Astrocyte of the hippocampus (primary cell): ENCODE results near the gene BRF1.

Experiments used
- DNase-seq: peaks from one replicate; pipeline ENCODE4 v3.0.0; 2011; ENCODE audit warnings: low read depth, low spot score

The BRF1 gene

DNA sequence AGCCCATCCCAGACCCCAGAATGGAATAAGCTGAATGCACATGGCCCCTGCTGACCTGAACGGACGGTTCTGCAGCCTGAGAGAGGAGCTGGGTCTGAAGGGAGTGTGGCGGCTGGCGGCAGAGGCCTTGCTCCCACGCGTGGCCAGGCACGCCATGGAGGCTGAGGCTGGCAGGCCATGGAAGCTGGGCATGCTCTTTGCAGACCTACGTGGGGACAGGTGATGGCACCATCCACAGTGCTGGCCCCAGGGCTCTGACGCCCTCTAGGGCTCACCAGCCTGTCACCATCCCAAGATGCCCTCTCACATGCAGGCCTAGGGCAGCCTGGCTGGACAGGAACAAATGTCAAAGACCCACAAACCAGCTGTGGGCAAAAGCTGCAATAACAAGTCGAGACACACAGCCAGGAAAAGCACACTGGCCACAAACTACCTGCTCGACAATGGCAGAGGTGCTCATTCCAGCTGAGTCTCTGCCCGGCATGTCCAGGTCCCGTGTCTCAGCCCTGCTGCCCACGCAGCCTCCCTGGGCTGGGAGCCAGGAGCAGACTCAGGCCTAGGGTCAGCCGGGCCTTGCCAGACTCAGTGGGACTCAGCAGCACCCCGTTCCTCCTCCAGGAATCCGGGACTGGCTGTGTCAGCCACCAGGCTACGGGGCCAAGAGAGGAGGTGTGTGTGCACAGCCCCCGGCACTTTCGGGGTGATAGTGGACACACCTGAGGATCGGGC is 32.8 kb downstream of the BRF1 start:
- DNase-seq: no peak

DNA sequence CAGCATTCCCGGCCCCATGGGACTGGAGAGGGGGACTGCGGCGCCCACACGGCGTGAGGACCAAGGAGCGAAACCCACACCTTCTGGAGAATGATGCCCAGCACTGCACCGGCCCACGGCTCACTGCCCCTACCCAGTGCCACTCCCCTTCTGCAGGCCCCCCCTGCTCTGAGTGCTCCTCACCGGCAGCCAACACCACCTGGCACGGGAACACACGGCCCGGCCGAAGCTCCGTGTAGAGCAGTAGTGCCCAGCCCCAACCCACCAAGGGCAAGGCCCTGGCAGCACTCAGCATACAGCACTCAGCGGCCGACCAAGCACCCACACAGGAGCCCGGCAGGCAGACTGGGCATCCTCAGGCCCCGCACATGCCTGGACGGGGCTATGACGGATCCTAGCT is 39.0 kb downstream of the BRF1 start:
- DNase-seq: no peak

DNA sequence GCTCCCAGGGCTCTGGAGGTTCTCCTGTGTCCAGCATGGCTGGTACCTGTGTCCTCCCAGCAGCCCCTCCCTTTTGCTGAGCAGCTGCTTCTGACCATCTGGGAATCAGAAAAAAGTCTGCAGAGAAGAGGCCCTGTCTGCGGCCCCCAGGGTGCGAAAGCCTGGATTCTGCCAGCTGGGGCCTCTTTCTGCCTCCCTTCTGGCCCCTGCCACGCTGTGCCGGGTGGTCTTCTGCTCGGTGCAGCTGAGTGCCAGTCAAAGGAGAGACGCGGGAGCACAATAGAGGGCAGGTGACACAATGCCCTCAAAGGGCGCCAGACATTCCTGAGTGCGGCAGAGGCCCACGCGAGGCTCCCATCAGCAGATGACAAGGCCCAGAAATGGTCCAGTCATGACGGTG is 39.8 kb downstream of the BRF1 start:
- DNase-seq: no peak

DNA sequence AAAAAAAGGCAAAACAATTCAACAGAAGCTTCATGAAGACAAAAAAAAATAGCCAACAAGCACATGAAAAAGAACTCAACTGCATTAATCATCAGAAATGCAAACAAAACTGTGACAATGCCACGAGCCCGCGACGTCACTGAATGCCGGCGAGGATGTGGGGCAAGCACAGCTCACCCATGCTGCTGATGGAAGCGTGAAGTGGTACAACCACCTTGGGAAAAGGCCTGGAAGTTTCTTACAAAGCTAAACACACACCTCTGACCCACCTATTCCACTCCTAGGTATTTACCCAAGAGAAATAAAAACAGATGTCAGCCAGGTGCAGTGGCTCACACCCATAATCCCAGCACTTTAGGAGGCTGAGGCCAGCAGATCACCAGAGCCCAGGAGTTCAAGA is 42.0 kb downstream of the BRF1 start:
- peak; percentile 49 for DNase-seq

DNA sequence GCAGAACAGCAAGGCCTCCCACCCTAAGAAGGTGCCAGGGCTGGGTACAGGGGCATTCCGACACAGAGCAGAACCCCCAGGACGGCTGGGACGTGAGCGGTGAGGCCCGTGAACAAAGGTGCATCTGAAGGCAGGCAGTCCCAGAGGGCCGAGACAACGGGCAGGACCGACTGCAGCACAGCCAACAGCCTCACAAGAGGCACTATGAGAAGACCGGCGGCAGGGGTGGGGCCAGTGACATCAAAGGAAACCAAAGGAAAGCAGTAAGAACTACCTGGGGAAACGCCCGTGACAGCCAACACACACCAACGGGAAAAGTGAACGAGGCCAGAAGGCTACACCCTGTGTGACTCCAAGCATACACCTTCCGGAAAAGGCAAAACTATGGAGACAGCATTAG is 43.3 kb downstream of the BRF1 start:
- no peak for DNase-seq

DNA sequence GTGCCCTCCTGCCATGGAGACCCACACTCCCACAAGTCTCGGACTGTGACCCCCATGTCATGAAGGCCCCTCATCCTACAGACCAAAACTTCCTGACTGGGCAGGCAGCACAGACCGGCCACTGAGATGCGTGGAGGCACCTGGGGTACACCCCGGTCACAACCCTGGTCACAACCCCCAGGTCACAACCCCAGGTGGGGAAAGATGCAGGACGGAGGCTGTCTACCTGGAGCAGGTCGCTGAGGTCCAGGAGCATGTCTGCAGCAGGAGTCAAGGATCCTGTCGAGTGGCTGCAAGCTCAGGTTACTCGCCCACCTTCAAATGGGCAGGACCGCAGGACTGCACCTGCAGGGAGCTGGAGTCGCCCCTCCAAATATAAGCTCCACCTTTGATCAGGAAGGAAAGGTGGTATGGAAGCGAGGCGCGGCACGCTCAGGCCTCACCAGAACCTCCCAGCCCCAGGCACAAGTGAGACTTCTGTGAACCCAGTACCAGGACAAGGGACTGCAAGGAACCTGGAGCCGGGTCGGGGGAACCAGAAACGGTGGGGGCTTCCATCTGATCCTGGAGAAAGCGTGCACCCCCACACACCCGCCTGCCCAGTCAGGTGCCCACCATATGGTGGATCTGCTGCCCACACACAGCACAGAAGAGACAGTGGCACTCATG is 44.4 kb downstream of the BRF1 start:
- no peak for DNase-seq

DNA sequence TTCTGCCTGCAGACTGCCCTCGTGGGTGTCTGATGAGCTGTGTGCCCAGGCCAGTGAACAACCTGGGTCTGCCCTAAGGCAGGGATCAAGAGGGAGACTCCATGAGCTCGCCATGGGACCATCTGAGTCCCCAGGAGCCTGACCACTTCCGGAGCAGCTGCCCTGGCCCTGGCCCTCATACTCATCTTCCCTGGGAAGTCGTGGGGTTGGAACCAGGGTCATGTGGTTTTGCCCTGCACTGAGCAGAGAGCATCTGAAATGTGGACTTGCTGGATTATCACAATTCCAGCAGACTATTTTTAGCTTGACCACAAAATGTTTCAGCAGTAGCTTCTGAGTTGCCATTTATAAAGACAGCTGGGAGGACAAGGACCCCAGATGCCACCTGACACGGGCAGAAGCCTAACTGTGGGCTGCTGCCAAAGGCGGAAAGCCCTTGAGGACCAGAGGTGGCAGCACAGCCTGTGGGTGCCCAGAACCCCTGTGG is 45.7 kb downstream of the BRF1 start:
- DNase-seq: peak; percentile 36

DNA sequence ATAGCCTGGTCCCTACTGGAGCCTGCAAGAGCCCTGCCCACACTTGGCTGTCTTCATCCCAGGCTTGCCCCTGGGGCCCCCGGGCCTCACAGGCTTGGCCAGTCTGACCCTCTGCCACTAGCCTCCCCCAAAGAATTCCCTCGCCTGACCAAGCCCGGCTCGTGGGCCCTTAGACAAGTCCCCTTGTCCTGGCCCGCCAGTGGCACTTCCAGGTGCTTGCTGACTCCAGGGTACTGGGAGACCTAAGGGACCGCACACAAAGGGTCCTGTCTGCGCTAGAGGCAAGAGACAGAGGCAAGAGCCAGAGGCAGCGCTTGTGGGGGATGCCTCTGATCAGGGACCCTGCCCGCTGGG is 47.5 kb downstream of the BRF1 start:
- no peak for DNase-seq

DNA sequence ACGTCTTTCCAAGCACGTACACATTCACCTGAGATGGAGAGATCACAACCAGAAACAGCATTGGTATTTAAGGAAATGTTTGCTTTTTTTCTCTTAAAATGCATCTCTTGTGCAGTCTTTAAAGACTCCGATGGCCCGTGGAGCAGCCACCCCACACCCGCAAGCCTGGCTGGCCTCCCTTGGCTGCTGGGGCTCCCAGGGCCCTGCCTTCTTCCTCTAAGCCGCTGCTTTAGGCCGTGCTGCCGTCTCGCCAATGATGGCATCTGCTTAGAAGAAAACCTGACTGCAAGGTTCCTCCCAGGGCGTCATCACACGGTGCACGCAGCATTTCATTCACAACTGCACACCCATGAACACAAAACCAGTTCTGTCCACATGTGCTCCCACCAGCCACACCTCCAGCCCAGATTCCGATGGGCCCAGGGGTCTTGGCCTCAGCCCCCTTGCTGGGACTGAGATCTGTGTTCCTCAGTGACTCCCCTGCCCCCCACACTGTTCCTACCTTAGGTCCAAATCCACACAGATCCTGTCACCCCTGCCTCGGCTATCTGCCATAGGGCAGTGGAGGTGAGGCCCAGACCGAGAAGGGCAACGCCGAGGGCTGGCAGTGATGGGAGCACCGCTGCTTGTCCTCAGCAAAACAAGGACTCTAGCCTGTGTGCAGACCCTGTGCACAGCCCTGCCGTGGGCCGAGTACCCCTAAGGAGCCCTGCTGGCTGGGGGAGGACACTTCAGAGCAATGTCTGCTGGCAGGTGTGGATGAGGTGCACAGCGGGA is 48.1 kb downstream of the BRF1 start:
- no peak for DNase-seq

DNA sequence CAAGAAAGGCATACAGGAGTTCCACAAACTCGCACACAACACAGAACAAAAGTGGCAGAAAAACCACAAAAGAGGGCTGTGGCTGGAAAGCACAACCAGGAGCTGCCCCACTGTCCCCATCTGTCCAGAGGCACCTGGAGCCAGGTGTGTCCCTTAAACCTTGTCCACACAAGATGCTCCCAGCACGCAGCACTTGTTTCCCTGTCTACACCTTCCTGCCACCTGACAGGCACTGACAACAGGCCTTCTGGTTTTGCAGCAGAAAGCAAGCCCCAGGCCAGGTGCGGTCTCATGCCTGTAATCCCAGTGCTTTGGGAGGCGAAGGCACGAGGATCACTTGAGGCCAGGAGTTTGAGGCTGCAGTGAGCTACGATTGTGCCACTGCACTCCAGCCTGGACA is 48.9 kb downstream of the BRF1 start:
- DNase-seq: no peak

DNA sequence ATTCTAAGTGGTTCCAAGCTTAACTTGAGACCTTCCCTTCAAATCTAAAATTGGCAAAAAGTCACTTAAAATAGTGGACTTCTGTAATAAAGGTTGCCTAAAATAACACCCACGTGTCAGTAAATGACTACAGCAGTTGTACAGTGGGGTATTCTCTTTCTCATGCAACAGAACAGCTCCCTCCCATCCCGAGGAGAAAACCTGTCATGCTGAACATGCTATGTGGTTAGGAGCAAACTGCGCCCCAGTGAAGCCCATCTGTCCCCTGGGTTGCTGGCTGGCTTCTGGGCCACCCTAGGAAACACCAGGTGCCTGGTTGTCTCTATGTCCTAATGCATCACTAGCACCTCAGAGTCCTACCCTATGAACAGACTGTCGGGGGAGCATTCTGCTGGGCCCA is 49.8 kb downstream of the BRF1 start:
- DNase-seq: no peak

DNA sequence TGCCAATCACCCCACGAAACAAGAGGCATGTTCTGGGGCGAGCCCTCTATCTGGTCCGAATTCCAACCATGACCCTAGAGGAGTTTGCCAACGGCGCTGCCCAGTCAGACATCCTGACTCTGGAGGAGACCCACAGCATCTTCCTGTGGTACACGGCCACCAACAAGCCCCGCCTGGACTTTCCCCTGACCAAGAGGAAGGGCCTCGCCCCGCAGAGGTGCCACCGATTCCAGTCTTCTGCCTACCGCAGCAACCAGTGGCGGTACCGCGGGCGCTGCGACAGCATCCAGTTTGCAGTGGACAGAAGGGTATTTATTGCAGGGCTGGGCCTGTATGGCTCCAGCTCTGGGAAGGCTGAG is 50.8 kb downstream of the BRF1 start:
- no peak for DNase-seq

DNA sequence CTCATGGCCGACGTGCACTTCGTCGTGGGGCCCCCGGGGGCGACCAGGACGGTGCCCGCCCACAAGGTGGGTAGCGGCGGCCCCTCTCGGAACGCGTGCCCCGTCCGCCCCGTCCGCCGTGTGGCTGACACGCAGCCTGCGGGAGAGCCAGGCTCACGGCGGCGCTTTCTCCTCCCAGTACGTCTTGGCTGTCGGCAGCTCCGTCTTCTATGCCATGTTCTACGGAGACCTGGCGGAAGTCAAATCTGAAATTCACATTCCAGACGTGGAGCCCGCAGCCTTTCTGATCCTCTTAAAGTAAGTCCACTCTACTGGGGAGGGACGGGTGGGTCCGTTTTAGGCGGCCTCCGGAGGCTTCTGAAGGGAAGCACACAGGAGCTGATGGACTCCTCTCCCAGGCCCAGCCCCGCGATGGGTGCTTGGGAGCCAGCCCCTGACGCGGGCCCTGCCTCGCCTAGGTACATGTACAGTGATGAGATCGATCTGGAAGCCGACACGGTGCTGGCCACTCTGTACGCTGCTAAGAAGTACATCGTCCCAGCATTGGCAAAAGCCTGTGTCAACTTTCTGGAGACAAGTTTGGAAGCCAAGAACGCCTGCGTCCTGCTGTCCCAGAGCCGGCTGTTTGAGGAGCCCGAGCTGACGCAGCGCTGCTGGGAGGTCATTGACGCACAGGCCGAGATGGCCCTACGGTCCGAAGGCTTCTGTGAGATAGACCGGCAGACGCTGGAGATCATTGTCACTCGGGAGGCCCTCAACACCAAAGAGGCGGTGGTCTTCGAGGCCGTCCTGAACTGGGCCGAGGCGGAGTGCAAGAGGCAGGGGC is 51.4 kb downstream of the BRF1 start:
- peak; percentile 63 for DNase-seq

DNA sequence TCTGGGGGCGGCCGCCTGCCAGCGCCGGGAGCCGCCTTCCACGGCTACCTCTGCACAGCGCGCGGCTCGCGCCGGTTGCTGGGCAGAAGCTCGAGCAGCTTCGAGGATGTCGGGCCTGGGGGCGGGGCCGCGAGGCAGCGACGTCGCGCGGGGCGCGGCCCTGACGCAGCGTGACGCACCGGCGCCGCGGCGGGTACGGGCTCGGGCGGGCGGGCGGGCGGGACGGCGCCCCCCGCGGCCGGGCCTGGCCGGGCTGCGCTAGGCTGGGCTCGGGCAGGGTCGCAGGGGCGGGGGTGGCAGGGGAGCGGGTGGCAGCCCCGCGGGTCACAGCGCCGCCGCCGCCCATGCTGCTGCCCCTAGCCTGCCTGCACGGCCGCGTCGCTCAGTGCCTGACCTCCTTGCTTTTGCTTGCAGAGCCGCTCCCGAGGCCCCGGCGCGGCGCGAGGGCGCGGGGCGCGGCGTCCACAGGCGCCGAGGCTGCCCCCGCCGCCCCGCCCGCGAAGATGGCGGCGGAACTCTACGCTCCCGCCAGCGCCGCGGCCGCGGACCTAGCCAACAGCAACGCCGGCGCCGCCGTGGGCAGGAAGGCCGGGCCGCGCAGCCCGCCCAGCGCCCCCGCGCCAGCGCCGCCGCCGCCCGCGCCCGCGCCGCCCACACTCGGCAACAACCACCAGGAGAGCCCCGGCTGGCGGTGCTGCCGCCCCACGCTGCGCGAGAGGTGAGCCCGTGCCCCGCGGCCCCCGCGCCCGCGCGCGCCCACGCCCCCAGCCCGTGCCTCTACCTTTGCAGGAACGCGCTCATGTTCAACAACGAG is 52.2 kb downstream of the BRF1 start, which contains the start of gene BTBD6:
TSS of gene BTBD6 (plus strand) at position 166 of the 814 bp plus-strand sequence. CDS start at position 345, 179 bp downstream.
- DNase-seq: peak; percentile 97

DNA sequence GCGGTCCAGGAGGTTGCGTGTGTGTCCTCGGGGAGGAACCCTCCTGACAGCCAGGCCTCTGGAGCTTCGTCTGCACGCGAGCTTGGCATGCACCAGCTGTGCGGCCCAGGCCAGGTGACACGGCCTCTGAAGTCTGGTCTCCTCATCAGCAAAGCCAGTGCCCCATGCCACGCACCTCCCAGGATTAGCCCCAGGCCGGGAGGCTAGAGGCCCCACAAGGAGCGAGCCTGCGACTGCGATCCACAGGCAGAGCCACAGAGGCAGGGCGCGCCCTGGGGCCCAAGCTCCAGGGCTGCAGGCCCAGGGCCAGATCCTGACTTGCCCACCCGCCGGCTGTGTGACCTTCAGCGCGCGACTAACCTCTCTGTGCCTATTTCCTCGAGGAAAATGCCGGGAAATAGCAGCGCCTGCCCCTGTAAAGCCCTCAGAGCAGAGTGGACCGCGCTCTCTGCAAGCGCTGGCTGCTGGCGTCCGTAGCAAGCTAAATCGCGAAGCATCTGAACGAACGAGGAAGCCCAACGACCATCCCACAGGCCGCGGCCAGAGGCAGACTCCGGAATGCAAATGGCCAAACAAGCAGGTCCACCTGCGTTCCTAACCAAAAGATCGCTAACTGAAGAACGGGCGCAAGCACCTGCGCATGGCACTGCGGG is 53.0 kb downstream of the BRF1 start:
- DNase-seq: no peak

DNA sequence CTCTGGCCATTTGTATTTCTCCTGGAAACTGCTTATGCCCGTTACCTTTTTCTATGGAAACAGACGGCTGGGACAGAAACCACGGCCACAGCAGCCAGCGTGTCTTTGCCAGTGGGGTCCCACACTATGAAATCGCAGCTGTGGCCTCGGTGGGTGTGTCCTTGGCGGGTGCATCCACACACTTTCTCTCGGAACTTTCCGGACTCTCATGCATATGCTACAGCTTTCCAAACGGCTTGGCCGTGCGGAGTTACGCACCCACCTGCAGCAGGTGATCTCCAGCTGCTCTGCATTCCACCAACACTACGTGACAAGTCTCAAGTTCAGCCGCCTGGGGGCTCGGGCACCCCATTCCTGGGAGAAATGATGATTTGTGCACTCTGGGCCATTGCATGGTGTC is 53.8 kb downstream of the BRF1 start:
- no peak for DNase-seq

DNA sequence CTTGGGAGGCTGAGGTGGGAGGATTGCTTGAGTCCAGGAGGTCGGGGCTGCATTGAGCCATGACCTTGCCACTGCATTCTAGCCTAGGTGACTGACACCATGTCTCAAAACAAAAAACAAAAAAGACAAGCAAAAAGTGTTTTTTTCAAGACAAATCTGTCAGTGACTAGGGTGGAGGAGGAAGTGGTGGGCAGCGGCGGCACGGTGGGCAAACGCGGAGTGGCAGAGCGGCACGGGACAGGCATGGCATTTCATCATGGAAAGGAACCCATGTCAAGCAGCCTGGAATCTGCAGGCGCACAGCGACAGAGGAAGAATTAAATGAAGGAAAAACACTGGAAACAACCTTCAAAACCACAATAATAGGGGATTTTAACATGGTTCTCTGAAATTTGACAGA is 56.5 kb downstream of the BRF1 start:
- DNase-seq: no peak

DNA sequence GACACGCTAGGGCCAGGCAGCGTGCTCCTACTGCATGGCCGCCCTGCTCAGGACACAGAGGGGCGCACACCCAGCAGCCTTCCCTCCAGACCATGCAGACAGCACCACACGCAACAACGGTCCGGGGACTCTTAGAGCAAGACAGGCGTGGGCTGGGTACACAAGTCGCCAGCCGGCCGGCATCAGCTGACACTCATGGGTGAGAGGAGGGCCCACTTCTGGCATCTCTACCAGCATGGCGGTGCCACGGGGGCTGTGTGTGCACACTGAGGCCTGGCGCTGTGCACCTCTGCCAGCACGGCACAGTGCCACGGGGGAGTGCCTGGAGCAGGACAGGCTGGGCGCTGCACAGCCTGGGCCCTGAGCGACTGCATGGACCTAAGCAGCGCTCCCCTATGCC is 59.2 kb downstream of the BRF1 start:
- DNase-seq: no peak

DNA sequence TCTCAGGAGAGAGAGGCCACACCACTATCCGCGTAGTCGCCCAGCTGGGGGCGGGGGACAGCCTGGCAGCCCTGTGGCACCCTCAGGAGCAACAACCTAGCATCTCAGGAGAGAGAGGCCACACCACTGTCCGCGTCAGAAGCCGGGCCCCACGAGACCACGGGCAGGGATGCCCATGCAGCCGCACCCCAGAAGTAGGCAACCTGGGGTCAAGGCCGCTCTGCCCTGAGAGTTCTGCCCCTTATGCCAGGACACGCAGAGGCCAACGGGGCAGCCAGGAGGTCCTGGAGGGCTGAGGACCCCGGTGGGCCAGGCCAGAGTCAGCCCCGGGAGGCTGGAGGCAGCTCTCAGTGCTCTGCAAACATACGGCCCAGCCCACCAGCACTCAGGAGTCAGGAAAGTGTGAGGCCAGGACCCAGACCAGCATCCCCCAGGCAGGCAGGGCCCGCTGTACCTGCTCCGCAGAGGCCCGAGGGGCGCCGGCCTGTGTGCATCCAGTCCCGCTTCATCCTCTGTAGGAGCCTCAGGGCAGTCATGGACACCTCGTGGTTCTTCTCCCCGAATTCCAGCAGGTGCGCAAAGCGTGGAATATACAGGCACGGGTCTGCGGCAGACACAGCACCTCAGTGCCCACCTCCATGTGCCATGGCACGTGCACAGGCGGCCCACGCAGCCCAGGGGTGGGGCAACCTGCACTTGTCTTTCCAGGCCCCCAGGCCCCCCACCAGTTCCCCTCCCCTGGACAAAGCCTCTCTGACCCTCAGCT is 59.8 kb downstream of the BRF1 start:
- no peak for DNase-seq
